ENCODE measurements around the gene RAB20. TPM values are rescaled to one million over a fixed set of nuclear protein-coding genes. Genes with fewer than 3 reads are reported as not detected.
A peak's percentile ranks its signal among the peaks of the same experiment; 100 is the strongest.

The RAB20 gene
- total and polyA plus RNA-seq, 2 experiments from 2014 or later, result 28.3 to 37.4 TPM

- H3K4me1 ChIP-seq (ENCODE audit: insufficient read depth), result peaks cover 30% of the 10 kb centered on the region
- no peaks in the 10 kb centered on the region for H4K20me1 ChIP-seq (ENCODE audit: insufficient read depth, poor library complexity, severe bottlenecking)
- H3K4me3 ChIP-seq, result no peak overlapping the region
- H3K9me3 ChIP-seq (ENCODE audit: low read depth), result no peaks in the 10 kb centered on the region
- H3K4me2 ChIP-seq, result no peak overlapping the region
- 90% methylated on average over 5 of the region's 5 CpGs for WGBS (ENCODE audit: low lambda C conversion rate, missing lambda C conversion rate)
- peak overlapping the region; percentile 94 for H3K27ac ChIP-seq
- peaks cover 77% of the 10 kb centered on the region for H3K79me2 ChIP-seq
- TF ChIP-seq, protein P1, sequence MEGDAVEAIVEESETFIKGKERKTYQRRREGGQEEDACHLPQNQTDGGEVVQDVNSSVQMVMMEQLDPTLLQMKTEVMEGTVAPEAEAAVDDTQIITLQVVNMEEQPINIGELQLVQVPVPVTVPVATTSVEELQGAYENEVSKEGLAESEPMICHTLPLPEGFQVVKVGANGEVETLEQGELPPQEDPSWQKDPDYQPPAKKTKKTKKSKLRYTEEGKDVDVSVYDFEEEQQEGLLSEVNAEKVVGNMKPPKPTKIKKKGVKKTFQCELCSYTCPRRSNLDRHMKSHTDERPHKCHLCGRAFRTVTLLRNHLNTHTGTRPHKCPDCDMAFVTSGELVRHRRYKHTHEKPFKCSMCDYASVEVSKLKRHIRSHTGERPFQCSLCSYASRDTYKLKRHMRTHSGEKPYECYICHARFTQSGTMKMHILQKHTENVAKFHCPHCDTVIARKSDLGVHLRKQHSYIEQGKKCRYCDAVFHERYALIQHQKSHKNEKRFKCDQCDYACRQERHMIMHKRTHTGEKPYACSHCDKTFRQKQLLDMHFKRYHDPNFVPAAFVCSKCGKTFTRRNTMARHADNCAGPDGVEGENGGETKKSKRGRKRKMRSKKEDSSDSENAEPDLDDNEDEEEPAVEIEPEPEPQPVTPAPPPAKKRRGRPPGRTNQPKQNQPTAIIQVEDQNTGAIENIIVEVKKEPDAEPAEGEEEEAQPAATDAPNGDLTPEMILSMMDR (IDR thresholded peaks at IDR 0.05; ENCODE audit: poor library complexity), result no peak
- TF ChIP-seq EZH2phosphoT487 (IDR thresholded peaks at IDR 0.05; ENCODE audit: low read depth, severe bottlenecking, unreplicated experiment), result no peak
- no peak for TF ChIP-seq EZH2 (IDR thresholded peaks at IDR 0.05; ENCODE audit: borderline replicate concordance)
- no peaks in the 10 kb centered on the region for H3K36me3 ChIP-seq (replicated peaks; ENCODE audit: insufficient read depth, low read depth)
- H3K27me3 ChIP-seq, result no peaks in the 10 kb centered on the region
- no peaks in the 10 kb centered on the region for H3K9me2 ChIP-seq (replicated peaks; ENCODE audit: insufficient read depth)
- H2AFZ ChIP-seq, result no peak overlapping the region
- DNase-seq (ENCODE audit: low spot score), result no peak
Observed at GRCh38 chr13:110557082-110557481, 4.4 kb downstream of the RAB20 start.

DNA sequence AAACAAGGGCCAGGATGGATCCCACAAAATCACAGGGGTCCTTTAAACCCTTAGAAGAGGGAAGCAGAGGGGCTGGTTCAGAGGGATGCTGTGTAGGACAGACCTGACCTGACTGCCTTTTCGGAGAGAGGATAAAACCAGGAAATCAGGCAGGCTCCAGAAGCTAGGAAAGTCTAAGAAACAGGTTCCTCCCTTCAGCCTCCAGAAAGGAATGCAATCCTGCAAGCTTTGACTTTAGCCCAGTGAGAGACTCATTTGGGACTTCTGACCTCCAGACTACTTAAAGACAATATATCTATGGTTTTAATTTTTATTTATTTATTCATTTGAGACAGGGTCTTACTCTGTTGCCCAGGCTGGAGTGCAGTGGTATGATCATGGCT is 5.3 kb downstream of the RAB20 start:
- no peak for DNase-seq (ENCODE audit: low spot score)
- Histone ChIP-seq H3K27ac (peak overlapping the region; percentile 94), H3K4me1 (ENCODE audit: insufficient read depth) (peaks cover 32% of the 10 kb centered on the region)

DNA sequence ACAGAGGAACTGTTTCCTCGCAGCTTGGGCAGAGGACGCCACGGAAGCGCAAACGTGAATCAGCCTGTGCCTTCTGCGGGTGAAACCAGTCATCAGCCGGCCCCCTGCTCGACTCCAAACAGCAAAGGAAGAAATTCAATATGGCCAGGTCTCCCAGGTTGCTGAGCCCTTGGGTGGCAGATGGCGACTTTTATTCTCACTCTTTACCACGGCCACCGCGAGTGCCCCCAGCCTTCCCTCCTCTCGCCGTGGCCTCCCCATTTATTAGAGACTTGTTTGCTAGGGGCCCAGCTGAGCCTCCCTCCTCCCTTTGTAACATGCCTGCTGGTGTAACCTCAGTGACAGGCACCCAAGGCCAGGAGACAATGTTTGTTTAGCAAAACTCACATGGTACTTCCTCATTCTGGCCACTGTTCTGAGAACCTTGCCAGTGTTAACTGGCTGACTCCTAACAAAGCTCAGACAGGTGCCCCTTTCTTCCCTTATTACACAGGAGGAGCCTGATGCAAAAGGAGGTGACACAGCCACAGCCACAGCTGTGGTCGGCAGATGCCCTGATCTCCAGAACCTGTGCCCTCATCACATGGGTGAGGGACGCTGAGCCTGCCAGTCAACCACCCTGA is 5.8 kb downstream of the RAB20 start:
- H3K4me3 ChIP-seq, result no peak overlapping the region
- no peak overlapping the region for H2AFZ ChIP-seq
- peak overlapping the region; percentile 70 for H3K4me2 ChIP-seq
- WGBS (ENCODE audit: low lambda C conversion rate, missing lambda C conversion rate), result 91% methylated on average over 16 of the region's 16 CpGs
- H3K27me3 ChIP-seq, result no peaks in the 10 kb centered on the region
- DNase-seq (ENCODE audit: low spot score), result peak; percentile 56
- H3K4me1 ChIP-seq (ENCODE audit: insufficient read depth), result peaks cover 37% of the 10 kb centered on the region
- H3K27ac ChIP-seq, result peak overlapping the region; percentile 94
- TF ChIP-seq, protein P1 (IDR thresholded peaks at IDR 0.05; ENCODE audit: poor library complexity), result no peak
- no peaks in the 10 kb centered on the region for H3K9me2 ChIP-seq (replicated peaks; ENCODE audit: insufficient read depth)
- peaks cover 90% of the 10 kb centered on the region for H3K79me2 ChIP-seq
- no peaks in the 10 kb centered on the region for H3K36me3 ChIP-seq (replicated peaks; ENCODE audit: insufficient read depth, low read depth)
- no peaks in the 10 kb centered on the region for H3K9me3 ChIP-seq (ENCODE audit: low read depth)
- H4K20me1 ChIP-seq (ENCODE audit: insufficient read depth, poor library complexity, severe bottlenecking), result no peaks in the 10 kb centered on the region

More for the DNA sequence above, 5.3 kb downstream of the RAB20 start:
- H3K4me3 ChIP-seq, result no peak overlapping the region
- H4K20me1 ChIP-seq (ENCODE audit: insufficient read depth, poor library complexity, severe bottlenecking), result no peaks in the 10 kb centered on the region
- no peaks in the 10 kb centered on the region for H3K36me3 ChIP-seq (replicated peaks; ENCODE audit: insufficient read depth, low read depth)
- peaks cover 85% of the 10 kb centered on the region for H3K79me2 ChIP-seq
- no peaks in the 10 kb centered on the region for H3K27me3 ChIP-seq
- H3K9me2 ChIP-seq (replicated peaks; ENCODE audit: insufficient read depth), result no peaks in the 10 kb centered on the region
- 64% methylated on average over 1 of the region's 1 CpG for WGBS (ENCODE audit: low lambda C conversion rate, missing lambda C conversion rate)
- peak overlapping the region; percentile 70 for H3K4me2 ChIP-seq
- no peaks in the 10 kb centered on the region for H3K9me3 ChIP-seq (ENCODE audit: low read depth)
- H2AFZ ChIP-seq, result no peak overlapping the region
- TF ChIP-seq EZH2phosphoT487 (IDR thresholded peaks at IDR 0.05; ENCODE audit: low read depth, severe bottlenecking, unreplicated experiment) (no peak), EZH2 (IDR thresholded peaks at IDR 0.05; ENCODE audit: borderline replicate concordance) (no peak)
- TF ChIP-seq, protein P1 (IDR thresholded peaks at IDR 0.05; ENCODE audit: poor library complexity), result no peak

All from hepatocyte (in vitro differentiated cells).